HT1080 (cell line): ENCODE measurements around the gene KLK1. TPM values are rescaled to one million over a fixed set of nuclear protein-coding genes. Genes with fewer than 3 reads are reported as not detected.
A peak's percentile ranks its signal among the peaks of the same experiment; 100 is the strongest.
"Not testable (repeated sequence)": the region's sequence is repeated elsewhere in the genome, so short reads cannot be mapped to it uniquely, and the experiment has no call there.

Experiments
- DNase-seq: peaks from one replicate; pipeline ENCODE4 v3.0.0-alpha.2; 2015; ENCODE audit warnings: low read depth
- total RNA-seq: library from RNA; depleted of rRNA; stranded (reverse); fragments of >200 nt; shearing (Covaris generic); gene quantifications from 2 replicates; pipeline ENCODE4 v1.2.3, GENCODE V29; 2014

Gene KLK1
- total RNA-seq, 1 experiment from 2014 or later = not detected

- peak; percentile 37 for DNase-seq
These were observed 29.3 kb downstream of the KLK1 start for GRCh38 chr19:50794074-50794875.

- no peak for DNase-seq
These were observed 30.0 kb downstream of the KLK1 start for GRCh38 chr19:50793558-50794065.

- DNase-seq = no peak
These were observed 31.0 kb downstream of the KLK1 start for GRCh38 chr19:50792272-50793250.

- no peak for DNase-seq
These were observed 31.9 kb downstream of the KLK1 start for GRCh38 chr19:50791594-50792271.

- no peak for DNase-seq
These were observed 32.6 kb downstream of the KLK1 start for GRCh38 chr19:50790922-50791467.

- DNase-seq = no peak
These were observed 33.2 kb downstream of the KLK1 start, which contains the start of gene ACP4 for GRCh38 chr19:50790396-50790795. Gene ACP4 (plus strand): TSS chr19:50790415. CDS start chr19:50790415, 0 bp downstream.

- no peak for DNase-seq
These were observed 38.3 kb downstream of the KLK1 start for GRCh38 chr19:50785329-50785728.

GRCh38 chr19:50784710-50785109, 38.9 kb downstream of the KLK1 start:
- no peak for DNase-seq

GRCh38 chr19:50783848-50784152, 39.8 kb downstream of the KLK1 start:
- not testable (repeated sequence) for DNase-seq

- DNase-seq = no peak
These were observed 42.7 kb downstream of the KLK1 start for GRCh38 chr19:50780753-50781435.

GRCh38 chr19:50779504-50780457, 43.8 kb downstream of the KLK1 start:
- DNase-seq = no peak

GRCh38 chr19:50778906-50779430, 44.6 kb downstream of the KLK1 start:
- DNase-seq = no peak

- DNase-seq = no peak
These were observed 45.7 kb downstream of the KLK1 start for GRCh38 chr19:50777830-50778303.

- DNase-seq = no peak
These were observed 46.3 kb downstream of the KLK1 start for GRCh38 chr19:50777261-50777660.

GRCh38 chr19:50776131-50776530, 47.5 kb downstream of the KLK1 start:
- DNase-seq = no peak

- not testable (repeated sequence) for DNase-seq
These were observed 50.1 kb downstream of the KLK1 start for GRCh38 chr19:50773454-50773853.

GRCh38 chr19:50772912-50773311, 50.7 kb downstream of the KLK1 start:
- DNase-seq = not testable (repeated sequence)

GRCh38 chr19:50772476-50772875, 51.1 kb downstream of the KLK1 start:
- no peak for DNase-seq

- no peak for DNase-seq
These were observed 52.7 kb downstream of the KLK1 start for GRCh38 chr19:50770888-50771287.
